ENCODE data around the gene WT1.

The WT1 gene

GRCh38 chr11:32450372-32450771, 15.0 kb upstream of the WT1 start:
- no peak for TF ChIP-seq CTCF (IDR thresholded peaks at IDR 0.05; ENCODE audit: extremely low read depth, insufficient read depth, missing control alignments)
- no peak for DNase-seq (ENCODE audit: low spot score)
- in situ Hi-C loops (cut with MboI; ENCODE audit: low pct_unique_long_range_greater_than_20kb, low sequenced_read_pairs, unreplicated experiment), result no loop called here

- in situ Hi-C loops (cut with MboI; ENCODE audit: low pct_unique_long_range_greater_than_20kb, low sequenced_read_pairs, unreplicated experiment), result loop anchor here (25.0 kb wide), 1 partner anchor 636 kb away; the partner anchor contains the start of gene PAX6
- DNase-seq (ENCODE audit: low spot score), result no peak
- TF ChIP-seq CTCF (IDR thresholded peaks at IDR 0.05; ENCODE audit: extremely low read depth, insufficient read depth, missing control alignments), result peak; percentile 23
Observed at GRCh38 chr11:32448232-32448631, 12.9 kb upstream of the WT1 start.

GRCh38 chr11:32447252-32447651, 11.9 kb upstream of the WT1 start:
- in situ Hi-C loops (cut with MboI; ENCODE audit: low pct_unique_long_range_greater_than_20kb, low sequenced_read_pairs, unreplicated experiment), result loop anchor here (25.0 kb wide), 1 partner anchor 635 kb away; the partner anchor contains the start of gene PAX6
- no peak for DNase-seq (ENCODE audit: low spot score)
- no peak for TF ChIP-seq CTCF (IDR thresholded peaks at IDR 0.05; ENCODE audit: extremely low read depth, insufficient read depth, missing control alignments)

- DNase-seq (ENCODE audit: low spot score), result no peak
- in situ Hi-C loops (cut with MboI; ENCODE audit: low pct_unique_long_range_greater_than_20kb, low sequenced_read_pairs, unreplicated experiment), result loop anchor here (25.0 kb wide), 1 partner anchor 634 kb away; the partner anchor contains the start of gene PAX6
- TF ChIP-seq CTCF (IDR thresholded peaks at IDR 0.05; ENCODE audit: extremely low read depth, insufficient read depth, missing control alignments), result no peak
Observed at GRCh38 chr11:32446227-32446626, 10.9 kb upstream of the WT1 start.

- in situ Hi-C loops (cut with MboI; ENCODE audit: low pct_unique_long_range_greater_than_20kb, low sequenced_read_pairs, unreplicated experiment), result loop anchor here (25.0 kb wide), 1 partner anchor 632 kb away; the partner anchor contains the start of gene PAX6
- DNase-seq (ENCODE audit: low spot score), result no peak
- no peak for TF ChIP-seq CTCF (IDR thresholded peaks at IDR 0.05; ENCODE audit: extremely low read depth, insufficient read depth, missing control alignments)
Observed at GRCh38 chr11:32444186-32444585, 8.8 kb upstream of the WT1 start.

- no peak for DNase-seq (ENCODE audit: low spot score)
- in situ Hi-C loops (cut with MboI; ENCODE audit: low pct_unique_long_range_greater_than_20kb, low sequenced_read_pairs, unreplicated experiment), result loop anchor here (25.0 kb wide), 1 partner anchor 629 kb away; the partner anchor contains the start of gene PAX6
- TF ChIP-seq CTCF (IDR thresholded peaks at IDR 0.05; ENCODE audit: extremely low read depth, insufficient read depth, missing control alignments), result no peak
Observed at GRCh38 chr11:32440916-32441315, 5.6 kb upstream of the WT1 start.
